Neuron (in vitro differentiated cells): ENCODE data around the gene DRAM1.

Source experiments
- H2AFZ ChIP-seq: one replicate; pipeline ENCODE4 v1.6.1; 2013; ENCODE audit warnings: low read depth, mild to moderate bottlenecking, inconsistent platforms, low read length, moderate library complexity
- H3K27me3 ChIP-seq: one replicate; pipeline ENCODE4 v1.6.1; 2013; ENCODE audit warnings: low read length; ENCODE audit not compliant: insufficient read depth
- H3K36me3 ChIP-seq: one replicate; pipeline ENCODE4 v1.6.1; 2013; ENCODE audit warnings: low read length; ENCODE audit not compliant: insufficient read depth
- H3K4me1 ChIP-seq: one replicate; pipeline ENCODE4 v1.6.1; 2013; ENCODE audit warnings: low read length; ENCODE audit not compliant: insufficient read depth
- H3K4me3 ChIP-seq: 2 replicates; pipeline ENCODE4 v1.5.1; 2013; ENCODE audit warnings: mild to moderate bottlenecking, low read length, moderate library complexity
- H3K9me3 ChIP-seq: one replicate; pipeline ENCODE4 v1.6.1; 2013; ENCODE audit warnings: low read length

The DRAM1 gene

GRCh38 chr12:101876861-101877805 lies at the start of gene DRAM1:
TSS of gene DRAM1 (plus strand) at chr12:101877580. CDS start at chr12:101877790, 210 bp downstream.
- Histone ChIP-seq H3K4me3 (peak within 1 kb of the TSS; percentile 58), H3K36me3 (no peaks in the 10 kb centered on the region), H2AFZ (peak within 1 kb of the TSS; percentile 95), H3K4me1 (no peaks in the 10 kb centered on the region), H3K27me3 (no peaks in the 10 kb centered on the region), H3K9me3 (no peaks in the 10 kb centered on the region)

GRCh38 chr12:101828463-101829196 lies 48.8 kb upstream of the DRAM1 start:
- Histone ChIP-seq H3K27me3 (no peaks in the 10 kb centered on the region), H3K4me1 (peaks cover 9% of the 10 kb centered on the region), H3K9me3 (no peaks in the 10 kb centered on the region), H3K4me3 (no peak overlapping the region), H2AFZ (no peak overlapping the region), H3K36me3 (no peaks in the 10 kb centered on the region)

- Histone ChIP-seq H3K9me3 (no peaks in the 10 kb centered on the region), H3K4me1 (peaks cover 9% of the 10 kb centered on the region), H2AFZ (peak overlapping the region; percentile 75), H3K4me3 (peak overlapping the region; percentile 77), H3K36me3 (no peaks in the 10 kb centered on the region), H3K27me3 (no peaks in the 10 kb centered on the region)
These were observed 47.6 kb upstream of the DRAM1 start for GRCh38 chr12:101829639-101830366.

- H3K4me1 ChIP-seq = peaks cover 6% of the 10 kb centered on the region
These were observed 46.7 kb upstream of the DRAM1 start, which contains the start of gene GNPTAB for GRCh38 chr12:101830367-101831325. TSS of gene GNPTAB (minus strand) at chr12:101830959. CDS start at chr12:101830675, 284 bp downstream.

GRCh38 chr12:101832030-101832429 lies 45.4 kb upstream of the DRAM1 start:
- no peak overlapping the region for H3K4me3 ChIP-seq
- peaks cover 6% of the 10 kb centered on the region for H3K4me1 ChIP-seq
- no peak overlapping the region for H2AFZ ChIP-seq
- no peaks in the 10 kb centered on the region for H3K9me3 ChIP-seq
- no peaks in the 10 kb centered on the region for H3K27me3 ChIP-seq
- no peaks in the 10 kb centered on the region for H3K36me3 ChIP-seq

More at GRCh38 chr12:101830367-101831325, 46.7 kb upstream of the DRAM1 start, which contains the start of gene GNPTAB:
- H3K4me3 ChIP-seq = peak within 1 kb of the TSS; percentile 77
- H3K27me3 ChIP-seq = no peaks in the 10 kb centered on the region
- peak within 1 kb of the TSS; percentile 85 for H2AFZ ChIP-seq
- H3K9me3 ChIP-seq = no peaks in the 10 kb centered on the region
- no peaks in the 10 kb centered on the region for H3K36me3 ChIP-seq

- Histone ChIP-seq H3K4me3 (no peak overlapping the region), H3K4me1 (no peaks in the 10 kb centered on the region), H2AFZ (no peak overlapping the region), H3K36me3 (no peaks in the 10 kb centered on the region), H3K27me3 (no peaks in the 10 kb centered on the region), H3K9me3 (no peaks in the 10 kb centered on the region)
These were observed 38.6 kb upstream of the DRAM1 start for GRCh38 chr12:101838628-101839323.

- H3K4me3 ChIP-seq = no peak overlapping the region
- no peak overlapping the region for H2AFZ ChIP-seq
- H3K36me3 ChIP-seq = no peaks in the 10 kb centered on the region
- no peaks in the 10 kb centered on the region for H3K9me3 ChIP-seq
- no peaks in the 10 kb centered on the region for H3K27me3 ChIP-seq
- no peaks in the 10 kb centered on the region for H3K4me1 ChIP-seq
These were observed 37.8 kb upstream of the DRAM1 start for GRCh38 chr12:101839324-101840283.

GRCh38 chr12:101841069-101841468 lies 36.3 kb upstream of the DRAM1 start:
- peaks cover 4% of the 10 kb centered on the region for H3K4me1 ChIP-seq
- no peak overlapping the region for H3K4me3 ChIP-seq
- no peaks in the 10 kb centered on the region for H3K27me3 ChIP-seq
- H3K36me3 ChIP-seq = no peaks in the 10 kb centered on the region
- no peak overlapping the region for H2AFZ ChIP-seq
- H3K9me3 ChIP-seq = no peaks in the 10 kb centered on the region

GRCh38 chr12:101845137-101845711 lies 32.2 kb upstream of the DRAM1 start:
- Histone ChIP-seq H3K36me3 (no peaks in the 10 kb centered on the region), H3K4me1 (peaks cover 4% of the 10 kb centered on the region), H3K27me3 (no peaks in the 10 kb centered on the region), H2AFZ (no peak overlapping the region), H3K4me3 (no peak overlapping the region), H3K9me3 (no peaks in the 10 kb centered on the region)

GRCh38 chr12:101847325-101847724 lies 30.1 kb upstream of the DRAM1 start:
- H2AFZ ChIP-seq = no peak overlapping the region
- H3K4me3 ChIP-seq = no peak overlapping the region
- H3K36me3 ChIP-seq = no peaks in the 10 kb centered on the region
- H3K27me3 ChIP-seq = no peaks in the 10 kb centered on the region
- H3K9me3 ChIP-seq = no peaks in the 10 kb centered on the region
- H3K4me1 ChIP-seq = peaks cover 4% of the 10 kb centered on the region
